ENCODE measurements around the gene AAK1. TPM values are rescaled to one million over a fixed set of nuclear protein-coding genes. Genes with fewer than 3 reads are reported as not detected.

AAK1 gene
- total and polyA plus RNA-seq, 2 experiments from 2014 or later = 39.0 to 52.4 TPM

DNA sequence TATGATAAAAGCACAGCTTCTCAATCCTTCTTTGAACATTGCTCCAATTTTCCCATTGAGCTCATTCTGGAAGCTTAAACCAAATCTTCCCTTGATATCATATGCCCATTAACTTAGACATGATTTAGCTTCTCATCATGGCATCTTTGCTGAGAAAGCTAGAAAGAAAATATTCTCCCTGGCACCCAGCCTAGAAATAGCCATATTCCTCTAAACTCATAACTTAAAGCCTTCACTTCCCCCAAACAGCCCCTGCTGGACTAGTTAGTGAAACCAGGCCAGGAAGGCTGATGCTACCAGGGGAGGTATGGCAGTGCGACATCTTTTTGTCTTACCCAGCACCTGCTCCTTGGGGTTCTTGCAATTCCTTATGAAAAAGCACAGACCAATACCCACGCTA, 4.3 kb downstream of the AAK1 start:
- TF ChIP-seq JUNB (IDR thresholded peaks at IDR 0.05; ENCODE audit: unreplicated experiment) (no peak), ZNF462 (CRISPR knock-in tag; IDR thresholded peaks at IDR 0.05) (no peak), EZH2phosphoT487 (IDR thresholded peaks at IDR 0.05; ENCODE audit: unreplicated experiment) (no peak), REST (IDR thresholded peaks at IDR 0.05; ENCODE audit: unreplicated experiment) (no peak), NANOG (IDR thresholded peaks at IDR 0.05; ENCODE audit: borderline replicate concordance) (no peak), EZH2 (IDR thresholded peaks at IDR 0.05; ENCODE audit: low read depth, unreplicated experiment) (no peak), ZNF331 (CRISPR knock-in tag; IDR thresholded peaks at IDR 0.05; ENCODE audit: low read depth) (no peak), POLR2AphosphoS5 (IDR thresholded peaks at IDR 0.05; ENCODE audit: low read depth) (no peak), CREB1 (CRISPR knock-in tag; IDR thresholded peaks at IDR 0.05; ENCODE audit: low read depth) (no peak), STAT1 (IDR thresholded peaks at IDR 0.05; ENCODE audit: unreplicated experiment) (no peak), ZNF114 (CRISPR knock-in tag; IDR thresholded peaks at IDR 0.05) (no peak)
- TF ChIP-seq, protein P1, sequence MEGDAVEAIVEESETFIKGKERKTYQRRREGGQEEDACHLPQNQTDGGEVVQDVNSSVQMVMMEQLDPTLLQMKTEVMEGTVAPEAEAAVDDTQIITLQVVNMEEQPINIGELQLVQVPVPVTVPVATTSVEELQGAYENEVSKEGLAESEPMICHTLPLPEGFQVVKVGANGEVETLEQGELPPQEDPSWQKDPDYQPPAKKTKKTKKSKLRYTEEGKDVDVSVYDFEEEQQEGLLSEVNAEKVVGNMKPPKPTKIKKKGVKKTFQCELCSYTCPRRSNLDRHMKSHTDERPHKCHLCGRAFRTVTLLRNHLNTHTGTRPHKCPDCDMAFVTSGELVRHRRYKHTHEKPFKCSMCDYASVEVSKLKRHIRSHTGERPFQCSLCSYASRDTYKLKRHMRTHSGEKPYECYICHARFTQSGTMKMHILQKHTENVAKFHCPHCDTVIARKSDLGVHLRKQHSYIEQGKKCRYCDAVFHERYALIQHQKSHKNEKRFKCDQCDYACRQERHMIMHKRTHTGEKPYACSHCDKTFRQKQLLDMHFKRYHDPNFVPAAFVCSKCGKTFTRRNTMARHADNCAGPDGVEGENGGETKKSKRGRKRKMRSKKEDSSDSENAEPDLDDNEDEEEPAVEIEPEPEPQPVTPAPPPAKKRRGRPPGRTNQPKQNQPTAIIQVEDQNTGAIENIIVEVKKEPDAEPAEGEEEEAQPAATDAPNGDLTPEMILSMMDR (conservative IDR thresholded peaks at IDR 0.05; ENCODE audit: low read depth in 2 of 2) = no peak
- TF ChIP-seq, protein P2, sequence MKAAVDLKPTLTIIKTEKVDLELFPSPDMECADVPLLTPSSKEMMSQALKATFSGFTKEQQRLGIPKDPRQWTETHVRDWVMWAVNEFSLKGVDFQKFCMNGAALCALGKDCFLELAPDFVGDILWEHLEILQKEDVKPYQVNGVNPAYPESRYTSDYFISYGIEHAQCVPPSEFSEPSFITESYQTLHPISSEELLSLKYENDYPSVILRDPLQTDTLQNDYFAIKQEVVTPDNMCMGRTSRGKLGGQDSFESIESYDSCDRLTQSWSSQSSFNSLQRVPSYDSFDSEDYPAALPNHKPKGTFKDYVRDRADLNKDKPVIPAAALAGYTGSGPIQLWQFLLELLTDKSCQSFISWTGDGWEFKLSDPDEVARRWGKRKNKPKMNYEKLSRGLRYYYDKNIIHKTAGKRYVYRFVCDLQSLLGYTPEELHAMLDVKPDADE (IDR thresholded peaks at IDR 0.05) = no peak
- Mint-ChIP-seq H3K27ac (no peak overlapping the region), H3K4me1 (peaks cover 38% of the 10 kb centered on the region; the same call in 2 of the 3 replicates), H3K36me3 (ENCODE audit: low read depth) (peaks cover 3% of the 10 kb centered on the region; the same call in 1 of the 3 replicates), H3K9me3 (no peaks in the 10 kb centered on the region), H3K4me3 (no peak overlapping the region), H3K27me3 (ENCODE audit: insufficient read depth, low read depth, poor library complexity) (peaks cover 6% of the 10 kb centered on the region)
- Histone ChIP-seq H4K20me1 (replicated peaks; ENCODE audit: insufficient read depth) (0 out of 2 replicates have a peak, but pooled peaks cover 9% of the 10 kb centered on the region), H3K9me2 (ENCODE audit: insufficient read depth) (no peaks in the 10 kb centered on the region), H3K27me3 (ENCODE audit: insufficient read depth) (no peaks in the 10 kb centered on the region), H3K4me1 (ENCODE audit: insufficient read depth) (peaks cover 13% of the 10 kb centered on the region), H3K36me3 (ENCODE audit: insufficient read depth) (no peaks in the 10 kb centered on the region), H3K79me2 (replicated peaks; ENCODE audit: insufficient read depth) (peaks cover 79% of the 10 kb centered on the region), H3F3A (replicated peaks; ENCODE audit: low read depth) (no peaks in the 10 kb centered on the region; the same call in 1 of the 2 replicates), H2AFZ (no peak overlapping the region), H3K4me3 (no peak overlapping the region), H3K27ac (ENCODE audit: low read depth) (no peak overlapping the region), H3K4me2 (no peak overlapping the region)
- ATAC-seq = no peak
- DNase-seq (ENCODE audit: low spot score) = no peak

Measured in GM23338 (cell line).